Measurements from ENCODE around the gene RECQL. TPM values are rescaled to one million over a fixed set of nuclear protein-coding genes. Genes with fewer than 3 reads are reported as not detected.
"Not testable (repeated sequence)": the region's sequence is repeated elsewhere in the genome, so short reads cannot be mapped to it uniquely, and the experiment has no call there.

The RECQL gene
- total RNA-seq, 1 experiment from 2014 or later: 40.3 TPM

DNA sequence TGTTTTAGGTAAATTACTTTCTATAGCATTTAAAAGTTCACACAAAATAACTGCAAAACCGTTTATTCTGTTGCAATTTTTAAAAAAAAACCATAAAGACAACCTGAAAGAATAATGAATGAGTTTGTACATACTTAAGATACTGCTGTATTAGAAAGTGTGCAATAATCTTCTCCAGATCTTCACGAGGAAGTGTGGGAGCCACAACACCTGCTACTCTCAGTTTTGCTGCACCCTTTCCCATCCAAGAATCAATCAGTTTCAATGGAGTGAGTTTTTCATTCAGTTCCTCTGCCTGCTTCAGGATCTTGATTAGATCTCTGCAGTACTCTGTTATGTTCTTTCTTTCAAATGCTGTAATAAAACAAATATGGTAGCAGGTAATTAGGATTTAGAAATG lies 30.1 kb downstream of the RECQL start:
- no peak overlapping the region for H3K4me3 Mint-ChIP-seq
- H3K36me3 Mint-ChIP-seq: peaks cover 26% of the 10 kb centered on the region
- CTCF ChIA-PET: no interaction called here
- TF ChIP-seq IRF2 (CRISPR knock-in tag; IDR thresholded peaks at IDR 0.05; ENCODE audit: borderline replicate concordance, low read depth) (no peak), TP53 (CRISPR knock-in tag; IDR thresholded peaks at IDR 0.05) (no peak), EMX1 (CRISPR knock-in tag; IDR thresholded peaks at IDR 0.05) (no peak), ZNF423 (CRISPR knock-in tag; IDR thresholded peaks at IDR 0.05) (no peak)
- TF ChIP-seq, protein P1, sequence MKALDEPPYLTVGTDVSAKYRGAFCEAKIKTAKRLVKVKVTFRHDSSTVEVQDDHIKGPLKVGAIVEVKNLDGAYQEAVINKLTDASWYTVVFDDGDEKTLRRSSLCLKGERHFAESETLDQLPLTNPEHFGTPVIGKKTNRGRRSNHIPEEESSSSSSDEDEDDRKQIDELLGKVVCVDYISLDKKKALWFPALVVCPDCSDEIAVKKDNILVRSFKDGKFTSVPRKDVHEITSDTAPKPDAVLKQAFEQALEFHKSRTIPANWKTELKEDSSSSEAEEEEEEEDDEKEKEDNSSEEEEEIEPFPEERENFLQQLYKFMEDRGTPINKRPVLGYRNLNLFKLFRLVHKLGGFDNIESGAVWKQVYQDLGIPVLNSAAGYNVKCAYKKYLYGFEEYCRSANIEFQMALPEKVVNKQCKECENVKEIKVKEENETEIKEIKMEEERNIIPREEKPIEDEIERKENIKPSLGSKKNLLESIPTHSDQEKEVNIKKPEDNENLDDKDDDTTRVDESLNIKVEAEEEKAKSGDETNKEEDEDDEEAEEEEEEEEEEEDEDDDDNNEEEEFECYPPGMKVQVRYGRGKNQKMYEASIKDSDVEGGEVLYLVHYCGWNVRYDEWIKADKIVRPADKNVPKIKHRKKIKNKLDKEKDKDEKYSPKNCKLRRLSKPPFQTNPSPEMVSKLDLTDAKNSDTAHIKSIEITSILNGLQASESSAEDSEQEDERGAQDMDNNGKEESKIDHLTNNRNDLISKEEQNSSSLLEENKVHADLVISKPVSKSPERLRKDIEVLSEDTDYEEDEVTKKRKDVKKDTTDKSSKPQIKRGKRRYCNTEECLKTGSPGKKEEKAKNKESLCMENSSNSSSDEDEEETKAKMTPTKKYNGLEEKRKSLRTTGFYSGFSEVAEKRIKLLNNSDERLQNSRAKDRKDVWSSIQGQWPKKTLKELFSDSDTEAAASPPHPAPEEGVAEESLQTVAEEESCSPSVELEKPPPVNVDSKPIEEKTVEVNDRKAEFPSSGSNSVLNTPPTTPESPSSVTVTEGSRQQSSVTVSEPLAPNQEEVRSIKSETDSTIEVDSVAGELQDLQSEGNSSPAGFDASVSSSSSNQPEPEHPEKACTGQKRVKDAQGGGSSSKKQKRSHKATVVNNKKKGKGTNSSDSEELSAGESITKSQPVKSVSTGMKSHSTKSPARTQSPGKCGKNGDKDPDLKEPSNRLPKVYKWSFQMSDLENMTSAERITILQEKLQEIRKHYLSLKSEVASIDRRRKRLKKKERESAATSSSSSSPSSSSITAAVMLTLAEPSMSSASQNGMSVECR (CRISPR knock-in tag; IDR thresholded peaks at IDR 0.05; ENCODE audit: borderline replicate concordance): no peak
- H3K9me3 Mint-ChIP-seq: no peaks in the 10 kb centered on the region
- DNase-seq (ENCODE audit: low spot score) (no peak), ATAC-seq (no peak)
- H3K27me3 Mint-ChIP-seq (ENCODE audit: low read depth): no peaks in the 10 kb centered on the region
- POLR2A ChIA-PET: no interaction called here
- H3K27ac Mint-ChIP-seq: no peak overlapping the region
- no peaks in the 10 kb centered on the region for H3K4me1 Mint-ChIP-seq

DNA sequence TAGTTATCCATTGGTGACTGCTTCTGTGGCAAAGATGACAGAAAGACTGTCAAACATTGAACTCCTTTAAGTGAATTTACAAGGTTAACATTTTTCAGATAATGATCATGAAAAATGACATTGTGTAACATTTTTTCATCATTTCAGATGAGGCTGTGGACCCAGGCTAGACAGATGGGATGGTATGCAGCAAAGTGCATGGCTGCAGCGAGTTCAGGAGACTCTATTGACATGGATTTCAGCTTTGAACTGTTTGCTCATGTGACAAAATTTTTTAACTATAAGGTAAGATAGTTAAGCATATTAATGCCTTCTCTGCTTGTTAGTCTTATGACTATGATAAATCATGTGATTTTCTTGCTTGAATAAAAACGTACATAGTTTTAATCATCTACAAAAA lies 34.1 kb downstream of the RECQL start:
- DNase-seq (ENCODE audit: low spot score); H3K4me3 Mint-ChIP-seq; POLR2A ChIA-PET; CTCF ChIA-PET; H3K9me3 Mint-ChIP-seq; H3K27me3 Mint-ChIP-seq (ENCODE audit: low read depth); ATAC-seq; H3K4me1 Mint-ChIP-seq; H3K27ac Mint-ChIP-seq: not testable (repeated sequence)
- peaks cover 28% of the 10 kb centered on the region for H3K36me3 Mint-ChIP-seq

DNA sequence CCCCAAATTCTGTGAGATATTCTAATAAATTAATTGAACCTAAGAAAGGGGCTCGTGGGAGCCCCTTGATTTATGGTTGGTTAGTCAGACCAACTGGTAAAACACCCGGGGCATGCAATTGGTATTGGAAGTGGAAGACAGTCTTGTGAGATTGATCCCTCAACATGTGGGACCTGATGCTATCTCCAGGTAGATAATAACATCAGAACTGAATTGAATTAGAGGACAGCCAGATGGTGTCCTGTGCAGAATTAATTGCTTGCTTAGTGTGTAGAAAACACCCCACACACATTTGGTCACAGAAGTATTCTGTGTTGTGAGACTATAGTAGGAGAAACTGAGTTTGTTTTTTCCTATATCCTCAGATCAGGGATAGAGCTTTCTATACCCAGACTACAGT lies 42.0 kb downstream of the RECQL start:
- Mint-ChIP-seq H3K27me3 (ENCODE audit: low read depth) (no peaks in the 10 kb centered on the region), H3K27ac (no peak overlapping the region), H3K4me3 (no peak overlapping the region), H3K9me3 (no peaks in the 10 kb centered on the region), H3K4me1 (no peaks in the 10 kb centered on the region), H3K36me3 (peaks cover 15% of the 10 kb centered on the region)
- CTCF ChIA-PET: no interaction called here
- DNase-seq (ENCODE audit: low spot score) (no peak), ATAC-seq (no peak)
- POLR2A ChIA-PET: no interaction called here
- TF ChIP-seq TCF7 (CRISPR knock-in tag; IDR thresholded peaks at IDR 0.05; ENCODE audit: low read depth) (no peak), NFATC4 (CRISPR knock-in tag; IDR thresholded peaks at IDR 0.05) (no peak), TEAD4 (CRISPR knock-in tag; IDR thresholded peaks at IDR 0.05) (no peak), KAT7 (CRISPR knock-in tag; IDR thresholded peaks at IDR 0.05; ENCODE audit: borderline replicate concordance) (no peak)
- TF ChIP-seq, protein P2, sequence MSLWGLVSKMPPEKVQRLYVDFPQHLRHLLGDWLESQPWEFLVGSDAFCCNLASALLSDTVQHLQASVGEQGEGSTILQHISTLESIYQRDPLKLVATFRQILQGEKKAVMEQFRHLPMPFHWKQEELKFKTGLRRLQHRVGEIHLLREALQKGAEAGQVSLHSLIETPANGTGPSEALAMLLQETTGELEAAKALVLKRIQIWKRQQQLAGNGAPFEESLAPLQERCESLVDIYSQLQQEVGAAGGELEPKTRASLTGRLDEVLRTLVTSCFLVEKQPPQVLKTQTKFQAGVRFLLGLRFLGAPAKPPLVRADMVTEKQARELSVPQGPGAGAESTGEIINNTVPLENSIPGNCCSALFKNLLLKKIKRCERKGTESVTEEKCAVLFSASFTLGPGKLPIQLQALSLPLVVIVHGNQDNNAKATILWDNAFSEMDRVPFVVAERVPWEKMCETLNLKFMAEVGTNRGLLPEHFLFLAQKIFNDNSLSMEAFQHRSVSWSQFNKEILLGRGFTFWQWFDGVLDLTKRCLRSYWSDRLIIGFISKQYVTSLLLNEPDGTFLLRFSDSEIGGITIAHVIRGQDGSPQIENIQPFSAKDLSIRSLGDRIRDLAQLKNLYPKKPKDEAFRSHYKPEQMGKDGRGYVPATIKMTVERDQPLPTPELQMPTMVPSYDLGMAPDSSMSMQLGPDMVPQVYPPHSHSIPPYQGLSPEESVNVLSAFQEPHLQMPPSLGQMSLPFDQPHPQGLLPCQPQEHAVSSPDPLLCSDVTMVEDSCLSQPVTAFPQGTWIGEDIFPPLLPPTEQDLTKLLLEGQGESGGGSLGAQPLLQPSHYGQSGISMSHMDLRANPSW (CRISPR knock-in tag; conservative IDR thresholded peaks at IDR 0.05; ENCODE audit: low read depth): no peak
- TF ChIP-seq, protein P3, sequence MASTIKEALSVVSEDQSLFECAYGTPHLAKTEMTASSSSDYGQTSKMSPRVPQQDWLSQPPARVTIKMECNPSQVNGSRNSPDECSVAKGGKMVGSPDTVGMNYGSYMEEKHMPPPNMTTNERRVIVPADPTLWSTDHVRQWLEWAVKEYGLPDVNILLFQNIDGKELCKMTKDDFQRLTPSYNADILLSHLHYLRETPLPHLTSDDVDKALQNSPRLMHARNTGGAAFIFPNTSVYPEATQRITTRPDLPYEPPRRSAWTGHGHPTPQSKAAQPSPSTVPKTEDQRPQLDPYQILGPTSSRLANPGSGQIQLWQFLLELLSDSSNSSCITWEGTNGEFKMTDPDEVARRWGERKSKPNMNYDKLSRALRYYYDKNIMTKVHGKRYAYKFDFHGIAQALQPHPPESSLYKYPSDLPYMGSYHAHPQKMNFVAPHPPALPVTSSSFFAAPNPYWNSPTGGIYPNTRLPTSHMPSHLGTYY (CRISPR knock-in tag; IDR thresholded peaks at IDR 0.05): no peak
- TF ChIP-seq, protein P4, sequence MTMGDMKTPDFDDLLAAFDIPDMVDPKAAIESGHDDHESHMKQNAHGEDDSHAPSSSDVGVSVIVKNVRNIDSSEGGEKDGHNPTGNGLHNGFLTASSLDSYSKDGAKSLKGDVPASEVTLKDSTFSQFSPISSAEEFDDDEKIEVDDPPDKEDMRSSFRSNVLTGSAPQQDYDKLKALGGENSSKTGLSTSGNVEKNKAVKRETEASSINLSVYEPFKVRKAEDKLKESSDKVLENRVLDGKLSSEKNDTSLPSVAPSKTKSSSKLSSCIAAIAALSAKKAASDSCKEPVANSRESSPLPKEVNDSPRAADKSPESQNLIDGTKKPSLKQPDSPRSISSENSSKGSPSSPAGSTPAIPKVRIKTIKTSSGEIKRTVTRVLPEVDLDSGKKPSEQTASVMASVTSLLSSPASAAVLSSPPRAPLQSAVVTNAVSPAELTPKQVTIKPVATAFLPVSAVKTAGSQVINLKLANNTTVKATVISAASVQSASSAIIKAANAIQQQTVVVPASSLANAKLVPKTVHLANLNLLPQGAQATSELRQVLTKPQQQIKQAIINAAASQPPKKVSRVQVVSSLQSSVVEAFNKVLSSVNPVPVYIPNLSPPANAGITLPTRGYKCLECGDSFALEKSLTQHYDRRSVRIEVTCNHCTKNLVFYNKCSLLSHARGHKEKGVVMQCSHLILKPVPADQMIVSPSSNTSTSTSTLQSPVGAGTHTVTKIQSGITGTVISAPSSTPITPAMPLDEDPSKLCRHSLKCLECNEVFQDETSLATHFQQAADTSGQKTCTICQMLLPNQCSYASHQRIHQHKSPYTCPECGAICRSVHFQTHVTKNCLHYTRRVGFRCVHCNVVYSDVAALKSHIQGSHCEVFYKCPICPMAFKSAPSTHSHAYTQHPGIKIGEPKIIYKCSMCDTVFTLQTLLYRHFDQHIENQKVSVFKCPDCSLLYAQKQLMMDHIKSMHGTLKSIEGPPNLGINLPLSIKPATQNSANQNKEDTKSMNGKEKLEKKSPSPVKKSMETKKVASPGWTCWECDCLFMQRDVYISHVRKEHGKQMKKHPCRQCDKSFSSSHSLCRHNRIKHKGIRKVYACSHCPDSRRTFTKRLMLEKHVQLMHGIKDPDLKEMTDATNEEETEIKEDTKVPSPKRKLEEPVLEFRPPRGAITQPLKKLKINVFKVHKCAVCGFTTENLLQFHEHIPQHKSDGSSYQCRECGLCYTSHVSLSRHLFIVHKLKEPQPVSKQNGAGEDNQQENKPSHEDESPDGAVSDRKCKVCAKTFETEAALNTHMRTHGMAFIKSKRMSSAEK (CRISPR knock-in tag; IDR thresholded peaks at IDR 0.05; ENCODE audit: borderline replicate concordance): no peak
- TF ChIP-seq, protein P5, sequence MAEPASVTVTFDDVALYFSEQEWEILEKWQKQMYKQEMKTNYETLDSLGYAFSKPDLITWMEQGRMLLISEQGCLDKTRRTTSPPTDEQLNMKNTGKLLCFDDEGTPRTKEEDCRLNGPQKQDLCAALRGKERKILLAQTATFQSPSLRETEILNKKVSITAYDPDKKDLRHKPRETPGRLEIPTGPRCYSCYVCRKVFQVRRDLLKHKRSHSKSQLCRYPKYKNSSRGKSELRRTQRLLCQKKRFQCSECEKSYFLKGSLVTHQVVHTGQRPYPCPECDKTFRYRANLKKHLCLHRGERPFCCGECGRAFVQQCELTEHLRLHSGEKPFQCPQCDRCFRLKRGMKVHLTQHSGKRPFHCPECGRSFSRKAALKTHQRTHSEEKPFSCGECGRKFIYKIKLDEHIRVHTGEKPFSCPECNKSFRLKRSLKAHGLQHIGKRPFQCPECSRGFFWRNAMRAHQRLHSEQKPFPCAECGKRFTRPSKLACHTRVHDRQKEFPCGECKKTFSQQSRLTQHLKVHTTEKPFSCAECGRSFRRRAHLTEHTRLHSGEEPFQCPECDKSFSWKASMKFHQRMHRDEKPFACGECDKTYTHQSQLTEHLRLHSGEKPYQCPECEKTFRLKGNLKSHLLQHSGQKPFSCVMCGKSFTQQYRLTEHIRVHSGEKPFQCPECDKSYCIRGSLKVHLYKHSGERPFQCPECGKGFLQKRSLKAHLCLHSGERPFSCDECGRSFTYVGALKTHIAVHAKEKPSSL (CRISPR knock-in tag; conservative IDR thresholded peaks at IDR 0.05): no peak
